SU-DHL-6 (cell line): Measurements from ENCODE around the gene ZHX3.

Experiments
- CTCF ChIP-seq: fragments of 200-600 bp; sonication (generic); IDR thresholded peaks from one replicate; pipeline ENCODE4 v1.5.1; 2017; ENCODE audit warnings: antibody characterized with exemption, mild to moderate bottlenecking, low read length, moderate library complexity; ENCODE audit not compliant: insufficient read depth, poor library complexity, severe bottlenecking
- EZH2phosphoT487 ChIP-seq: fragments of 200-600 bp; sonication (generic), shearing (Covaris generic); conservative IDR thresholded peaks from 2 replicates; pipeline ENCODE4 v1.6.1; 2018; ENCODE audit warnings: mild to moderate bottlenecking, antibody characterized with exemption, low read length, moderate library complexity, mixed read lengths

GRCh38 chr20:41183831-41184230 lies 133.7 kb downstream of the ZHX3 start:
- TF ChIP-seq CTCF (no peak), EZH2phosphoT487 (no peak)
